GM18505 (cell line): ENCODE data around the gene DUOX1.
"Not testable (repeated sequence)": the region's sequence is repeated elsewhere in the genome, so short reads cannot be mapped to it uniquely, and the experiment has no call there.

Source experiments
- ATAC-seq: cut with Tn5 transposase; IDR thresholded peaks from one replicate; pipeline ENCODE4 v1.9.1; 2021; ENCODE audit not compliant: unreplicated experiment
- POLR2A ChIP-seq: IDR thresholded peaks from 4 replicates; pipeline ENCODE4 v1.6.1; 2011; ENCODE audit warnings: borderline replicate concordance; ENCODE audit not compliant: insufficient read depth, insufficient read length; ENCODE audit errors: extremely low read depth

Gene DUOX1

GRCh38 chr15:45129651-45130129 lies at the start of gene DUOX1, which contains the start of gene DUOXA1:
DUOX1 (plus strand) TSS chr15:45129994; CDS start chr15:45131967, 1,973 bp downstream.
DUOXA1 (minus strand) TSS chr15:45129879; CDS start chr15:45123014, 6,865 bp downstream.
- TF ChIP-seq POLR2A = no peak
- ATAC-seq = no peak

- not testable (repeated sequence) for ATAC-seq
Observed at GRCh38 chr15:45080593-45080992, 49.2 kb upstream of the DUOX1 start.

GRCh38 chr15:45082412-45082811 lies 47.4 kb upstream of the DUOX1 start:
- ATAC-seq = not testable (repeated sequence)

GRCh38 chr15:45083223-45083622 lies 46.6 kb upstream of the DUOX1 start:
- no peak for ATAC-seq
- TF ChIP-seq POLR2A = no peak

- no peak for ATAC-seq
Observed at GRCh38 chr15:45084163-45084562, 45.6 kb upstream of the DUOX1 start.

GRCh38 chr15:45087513-45087912 lies 42.3 kb upstream of the DUOX1 start:
- ATAC-seq = no peak
- TF ChIP-seq POLR2A = no peak

More at GRCh38 chr15:45084163-45084562, 45.6 kb upstream of the DUOX1 start:
- TF ChIP-seq POLR2A = no peak

DNA sequence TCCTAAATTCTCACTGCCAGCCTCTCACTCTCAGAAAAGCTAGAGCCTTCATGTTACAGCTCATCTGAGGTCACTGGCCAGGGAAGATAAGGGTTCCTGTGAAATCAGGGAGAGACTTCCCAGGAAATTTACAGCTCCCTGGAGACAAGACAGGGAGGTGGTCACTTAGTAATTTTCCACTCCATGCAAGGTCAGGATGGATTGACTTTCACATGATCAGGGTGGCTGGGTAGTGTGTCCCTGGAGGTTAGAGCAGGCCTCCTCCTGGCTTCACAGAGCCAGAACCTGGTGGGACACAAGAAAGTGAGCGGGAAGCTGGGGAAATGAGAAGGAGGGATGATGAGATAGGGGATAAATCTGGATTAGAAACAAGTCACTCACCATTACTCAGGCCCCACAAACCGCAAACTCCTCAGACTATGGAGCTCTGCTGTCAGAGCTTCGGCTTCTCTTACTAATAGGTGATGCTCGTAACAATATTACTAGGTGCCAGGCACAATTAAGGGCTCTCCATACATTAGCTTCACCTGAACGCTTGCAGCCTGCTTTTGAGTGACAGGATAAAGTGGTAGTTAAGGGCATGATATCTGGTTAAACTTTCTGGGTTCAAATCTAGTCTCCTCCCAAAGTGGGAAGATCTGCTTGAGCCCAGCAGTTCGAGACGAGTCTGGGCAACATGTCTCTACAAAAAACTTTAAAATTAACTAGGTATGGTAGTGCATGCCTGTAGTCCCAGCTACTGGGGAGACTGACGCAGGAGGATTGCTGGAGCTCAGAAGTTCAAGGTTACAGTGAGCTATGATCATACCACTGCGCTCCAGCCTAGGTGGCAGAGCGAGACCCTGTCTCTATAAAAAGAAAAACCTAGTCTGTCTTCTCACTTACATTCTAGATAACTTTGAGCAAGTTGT lies 40.7 kb upstream of the DUOX1 start:
- TF ChIP-seq POLR2A = no peak
- ATAC-seq = no peak

DNA sequence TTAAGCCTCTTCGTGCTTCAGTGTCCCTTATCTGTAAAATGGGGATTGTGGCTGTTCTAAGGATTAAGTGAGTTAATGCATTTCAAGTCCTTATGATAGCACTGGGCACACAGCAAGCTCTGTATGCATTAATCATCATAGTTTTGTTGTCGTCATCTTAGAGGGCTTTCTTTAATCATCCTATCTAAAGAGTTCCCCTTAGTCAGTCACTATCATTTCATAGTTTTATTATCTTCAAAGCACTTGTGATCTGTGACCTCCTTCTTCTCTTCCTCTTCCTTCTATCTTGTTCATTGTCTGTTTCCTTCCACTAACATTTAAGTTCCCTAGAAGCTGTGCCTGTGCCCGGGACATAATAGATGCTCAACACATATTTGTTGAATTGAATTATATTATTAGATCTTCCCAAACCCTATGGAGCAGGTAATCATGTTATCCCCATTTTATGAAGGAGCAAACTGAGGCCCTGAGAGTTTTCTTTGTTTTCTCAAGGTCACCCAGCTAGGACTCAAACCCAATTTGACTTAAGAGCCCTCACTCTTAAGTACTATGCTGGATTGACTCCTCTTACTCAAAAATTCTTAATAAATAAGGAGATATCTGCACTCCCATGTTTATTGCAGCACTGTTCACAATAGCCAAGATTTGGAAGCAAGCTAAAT lies 40.0 kb upstream of the DUOX1 start:
- no peak for ATAC-seq
- no peak for TF ChIP-seq POLR2A

GRCh38 chr15:45091161-45091560 lies 38.6 kb upstream of the DUOX1 start:
- TF ChIP-seq POLR2A = no peak
- no peak for ATAC-seq

- ATAC-seq = no peak
- no peak for TF ChIP-seq POLR2A
Observed at GRCh38 chr15:45091576-45091975, 38.2 kb upstream of the DUOX1 start.

GRCh38 chr15:45093013-45093412 lies 36.8 kb upstream of the DUOX1 start:
- ATAC-seq = no peak
- TF ChIP-seq POLR2A = no peak

DNA sequence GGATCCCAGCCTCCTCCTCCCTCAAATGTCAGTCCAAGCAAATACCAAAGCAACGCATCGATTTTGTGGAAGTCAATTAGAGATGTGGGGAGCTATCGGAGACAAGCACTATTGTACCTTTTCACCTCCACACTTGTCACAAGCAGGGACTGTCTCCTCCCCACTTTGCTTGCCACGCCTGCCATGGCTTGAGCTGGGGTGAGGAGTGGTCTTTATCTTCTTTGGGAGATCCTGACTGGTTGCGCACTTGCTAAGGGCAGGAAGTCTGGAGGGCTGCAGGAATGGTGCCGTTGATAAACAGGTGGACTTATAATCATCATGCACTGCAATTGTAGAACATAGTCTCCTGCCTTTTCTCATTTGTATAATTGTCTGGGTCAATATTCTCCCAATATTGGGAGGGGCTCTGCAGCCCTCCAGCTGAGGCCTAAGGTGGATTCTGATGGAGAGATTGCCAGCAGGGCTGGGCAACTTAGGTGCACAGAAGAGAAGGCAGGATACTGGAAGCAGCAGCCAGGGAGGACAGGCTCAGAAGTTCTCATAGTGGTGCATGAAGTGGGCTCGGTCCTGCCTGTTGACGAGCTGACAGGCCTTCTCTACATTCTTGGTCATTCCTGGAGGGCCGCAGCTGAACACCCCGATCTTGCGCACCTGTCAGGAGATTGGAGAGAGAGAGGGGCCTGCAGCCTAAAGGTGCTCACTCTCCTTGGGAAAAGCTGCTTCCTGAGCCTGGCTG lies 36.0 kb upstream of the DUOX1 start:
- no peak for TF ChIP-seq POLR2A
- no peak for ATAC-seq

DNA sequence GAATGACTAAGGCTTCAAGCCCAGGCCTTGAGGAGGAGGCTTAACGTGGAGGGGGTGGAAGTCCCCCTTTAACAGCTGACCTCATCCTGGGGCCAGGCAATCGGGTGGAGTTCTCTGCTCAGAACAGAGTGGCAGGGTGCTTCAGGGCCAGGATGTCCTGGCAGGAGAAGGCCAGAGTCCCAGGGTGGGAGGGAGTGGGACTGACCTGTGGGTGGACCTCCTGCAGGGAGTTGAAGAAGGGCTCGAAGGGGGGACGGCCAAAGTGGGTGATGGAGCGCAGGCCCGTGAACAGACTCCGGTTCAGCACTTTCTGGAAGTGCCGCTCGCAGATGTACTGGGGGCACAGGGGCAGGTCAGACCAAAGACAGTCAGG lies 35.5 kb upstream of the DUOX1 start:
- no peak for ATAC-seq
- no peak for TF ChIP-seq POLR2A
